MM.1S (cell line): ENCODE measurements around the gene KIF16B.

ENCODE experiments used
- DNase-seq: peaks from one replicate; pipeline ENCODE4 v3.0.0-alpha.2; 2015
- H2AFZ ChIP-seq: fragments of 300-600 bp; sonication (generic); 2 replicates; pipeline ENCODE4 v1.6.0; 2016; ENCODE audit warnings: antibody characterized with exemption, low read length
- H3F3A ChIP-seq: fragments of 300-600 bp; sonication (generic); 2 replicates; pipeline ENCODE4 v1.6.1; 2016; ENCODE audit warnings: mild to moderate bottlenecking, antibody characterized with exemption, low read length, moderate library complexity, mixed read lengths; ENCODE audit not compliant: insufficient read depth
- H3K27ac ChIP-seq: fragments of 300-600 bp; sonication (generic); 2 replicates; pipeline ENCODE4 v1.5.1; 2016; ENCODE audit warnings: mild to moderate bottlenecking, low read length
- H3K27me3 ChIP-seq: fragments of 300-600 bp; sonication (generic); replicated peaks from 2 replicates; pipeline ENCODE4 v1.6.0; 2016; ENCODE audit warnings: low read length; ENCODE audit not compliant: insufficient read depth
- H3K36me3 ChIP-seq: fragments of 300-600 bp; sonication (generic); replicated peaks from 2 replicates; pipeline ENCODE4 v1.6.1; 2016; ENCODE audit warnings: mild to moderate bottlenecking, low read length, mixed read lengths; ENCODE audit not compliant: insufficient read depth
- H3K4me1 ChIP-seq: fragments of 300-600 bp; sonication (generic); 2 replicates; pipeline ENCODE4 v1.6.1; 2016; ENCODE audit warnings: low read length, mixed read lengths
- H3K4me2 ChIP-seq: fragments of 300-600 bp; sonication (generic); 2 replicates; pipeline ENCODE4 v1.6.0; 2016; ENCODE audit warnings: low read depth, low read length
- H3K4me3 ChIP-seq: fragments of 300-600 bp; sonication (generic); 2 replicates; pipeline ENCODE4 v1.5.1; 2016; ENCODE audit warnings: low read length, mixed read lengths
- H3K79me2 ChIP-seq: fragments of 300-600 bp; sonication (generic); 2 replicates; pipeline ENCODE4 v1.6.1; 2016; ENCODE audit warnings: mixed run types, low read length, mixed read lengths
- H3K9ac ChIP-seq: fragments of 300-600 bp; sonication (generic); 2 replicates; pipeline ENCODE4 v1.6.1; 2016; ENCODE audit warnings: low read length, mixed read lengths
- H3K9me2 ChIP-seq: fragments of 300-600 bp; sonication (generic); replicated peaks from 2 replicates; pipeline ENCODE4 v1.6.1; 2016; ENCODE audit warnings: mild to moderate bottlenecking, low read length, mixed read lengths; ENCODE audit not compliant: insufficient read depth
- H3K9me3 ChIP-seq: fragments of 300-600 bp; sonication (generic); replicated peaks from 2 replicates; pipeline ENCODE4 v1.6.1; 2016; ENCODE audit warnings: mild to moderate bottlenecking, low read length, mixed read lengths; ENCODE audit not compliant: insufficient read depth
- H4K20me1 ChIP-seq: fragments of 300-600 bp; sonication (generic); 2 replicates; pipeline ENCODE4 v1.6.1; 2016; ENCODE audit warnings: mild to moderate bottlenecking, low read length, moderate library complexity, mixed read lengths; ENCODE audit not compliant: insufficient read depth
- EZH2 ChIP-seq: fragments of 300-600 bp; sonication (generic); optimal IDR thresholded peaks from 2 replicates; pipeline ENCODE3; 2017; ENCODE audit warnings: low read depth, mild to moderate bottlenecking, antibody characterized with exemption, low read length, mixed read lengths
- EZH2phosphoT487 ChIP-seq: fragments of 300-600 bp; sonication (generic); IDR thresholded peaks from 2 replicates; pipeline ENCODE4 v1.6.1; 2018; ENCODE audit warnings: antibody characterized with exemption, low read length
- TF ChIP-seq, protein P1 (sequence below): fragments of 300-600 bp; sonication (generic); IDR thresholded peaks from 2 replicates; pipeline ENCODE4 v1.5.1; 2016; ENCODE audit warnings: antibody characterized with exemption, low read length, mixed read lengths

The KIF16B gene

DNA sequence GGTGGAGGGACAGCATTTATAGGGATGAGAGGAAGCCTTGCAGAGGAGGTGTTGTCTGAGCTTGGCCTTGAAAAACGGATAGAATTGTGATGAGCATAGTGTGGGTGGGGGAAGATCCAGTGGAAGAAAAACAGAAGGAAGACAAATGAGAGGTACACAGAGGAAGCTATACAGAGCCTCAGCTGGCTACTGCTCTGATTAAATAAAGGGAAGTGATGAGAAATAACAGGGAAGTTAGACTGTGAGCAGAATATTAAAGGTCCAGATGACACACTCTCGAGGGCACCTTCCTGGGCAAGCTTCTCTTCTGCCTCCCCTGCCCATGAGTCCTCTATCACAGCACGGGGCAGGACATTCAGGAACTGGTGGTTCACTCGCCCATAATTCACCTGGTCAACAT is 182.3 kb downstream of the KIF16B start:
- TF ChIP-seq, protein P1, sequence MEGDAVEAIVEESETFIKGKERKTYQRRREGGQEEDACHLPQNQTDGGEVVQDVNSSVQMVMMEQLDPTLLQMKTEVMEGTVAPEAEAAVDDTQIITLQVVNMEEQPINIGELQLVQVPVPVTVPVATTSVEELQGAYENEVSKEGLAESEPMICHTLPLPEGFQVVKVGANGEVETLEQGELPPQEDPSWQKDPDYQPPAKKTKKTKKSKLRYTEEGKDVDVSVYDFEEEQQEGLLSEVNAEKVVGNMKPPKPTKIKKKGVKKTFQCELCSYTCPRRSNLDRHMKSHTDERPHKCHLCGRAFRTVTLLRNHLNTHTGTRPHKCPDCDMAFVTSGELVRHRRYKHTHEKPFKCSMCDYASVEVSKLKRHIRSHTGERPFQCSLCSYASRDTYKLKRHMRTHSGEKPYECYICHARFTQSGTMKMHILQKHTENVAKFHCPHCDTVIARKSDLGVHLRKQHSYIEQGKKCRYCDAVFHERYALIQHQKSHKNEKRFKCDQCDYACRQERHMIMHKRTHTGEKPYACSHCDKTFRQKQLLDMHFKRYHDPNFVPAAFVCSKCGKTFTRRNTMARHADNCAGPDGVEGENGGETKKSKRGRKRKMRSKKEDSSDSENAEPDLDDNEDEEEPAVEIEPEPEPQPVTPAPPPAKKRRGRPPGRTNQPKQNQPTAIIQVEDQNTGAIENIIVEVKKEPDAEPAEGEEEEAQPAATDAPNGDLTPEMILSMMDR, result no peak
- TF ChIP-seq EZH2phosphoT487, result no peak

DNA sequence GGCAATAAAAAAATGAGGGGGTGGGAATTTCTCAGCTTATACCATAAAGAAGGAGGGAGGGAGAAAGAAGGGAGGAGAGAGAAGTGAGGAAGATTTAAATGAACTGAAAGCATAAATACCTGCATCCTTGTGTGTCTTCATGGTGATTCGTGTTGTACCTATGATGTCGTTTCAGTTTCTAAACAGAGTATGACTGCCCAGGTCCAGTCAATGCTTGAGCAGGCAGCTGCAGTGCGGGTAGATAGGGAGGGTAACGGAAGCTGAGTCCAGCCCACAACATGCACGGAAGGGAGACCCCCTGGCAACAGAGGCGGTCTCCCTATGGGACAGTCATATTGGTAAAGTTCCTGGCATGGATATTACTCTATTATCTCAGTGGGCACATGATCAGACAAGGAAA is 184.5 kb downstream of the KIF16B start:
- H3K27me3 ChIP-seq, result no peaks in the 10 kb centered on the region
- no peaks in the 10 kb centered on the region for H3K9me3 ChIP-seq
- no peaks in the 10 kb centered on the region for H3K9me2 ChIP-seq
- H3F3A ChIP-seq, result no peaks in the 10 kb centered on the region
- DNase-seq, result no peak
- H3K9ac ChIP-seq, result no peak overlapping the region
- H4K20me1 ChIP-seq, result no peaks in the 10 kb centered on the region
- H3K27ac ChIP-seq, result no peak overlapping the region
- TF ChIP-seq, protein P1, result no peak
- no peak for TF ChIP-seq EZH2phosphoT487
- no peak for TF ChIP-seq EZH2
- H3K4me2 ChIP-seq, result no peak overlapping the region
- no peaks in the 10 kb centered on the region for H3K4me1 ChIP-seq
- no peak overlapping the region for H3K4me3 ChIP-seq
- no peak overlapping the region for H2AFZ ChIP-seq
- H3K79me2 ChIP-seq, result no peaks in the 10 kb centered on the region
- no peaks in the 10 kb centered on the region for H3K36me3 ChIP-seq

More for the DNA sequence above, 182.3 kb downstream of the KIF16B start:
- no peak overlapping the region for H2AFZ ChIP-seq
- DNase-seq, result no peak
- no peaks in the 10 kb centered on the region for H3K79me2 ChIP-seq
- no peak overlapping the region for H3K4me3 ChIP-seq
- H3K36me3 ChIP-seq, result no peaks in the 10 kb centered on the region
- no peak overlapping the region for H3K27ac ChIP-seq
- no peak overlapping the region for H3K9ac ChIP-seq
- no peaks in the 10 kb centered on the region for H4K20me1 ChIP-seq
- H3K4me1 ChIP-seq, result no peaks in the 10 kb centered on the region
- H3K4me2 ChIP-seq, result no peak overlapping the region
- no peaks in the 10 kb centered on the region for H3K9me2 ChIP-seq
- H3K9me3 ChIP-seq, result no peaks in the 10 kb centered on the region
- H3F3A ChIP-seq, result no peaks in the 10 kb centered on the region
- no peaks in the 10 kb centered on the region for H3K27me3 ChIP-seq

GRCh38 chr20:16387666-16388065 is 185.6 kb downstream of the KIF16B start:
- H3K9me3 ChIP-seq, result no peaks in the 10 kb centered on the region
- H2AFZ ChIP-seq, result no peak overlapping the region
- H3K4me3 ChIP-seq, result no peak overlapping the region
- H3K79me2 ChIP-seq, result no peaks in the 10 kb centered on the region
- H4K20me1 ChIP-seq, result no peaks in the 10 kb centered on the region
- H3K36me3 ChIP-seq, result no peaks in the 10 kb centered on the region
- no peaks in the 10 kb centered on the region for H3K4me1 ChIP-seq
- DNase-seq, result no peak
- H3K27ac ChIP-seq, result no peak overlapping the region
- H3K27me3 ChIP-seq, result no peaks in the 10 kb centered on the region
- no peaks in the 10 kb centered on the region for H3F3A ChIP-seq
- TF ChIP-seq, protein P1, result no peak
- TF ChIP-seq EZH2 (no peak), EZH2phosphoT487 (no peak)
- no peak overlapping the region for H3K4me2 ChIP-seq
- H3K9me2 ChIP-seq, result no peaks in the 10 kb centered on the region
- no peak overlapping the region for H3K9ac ChIP-seq
